Adipocyte (in vitro differentiated cells): ENCODE data around the gene COMMD10.

Source experiments
- DNase-seq: peaks from one replicate; pipeline ENCODE4 v3.0.0-alpha.2; 2015; ENCODE audit warnings: low read depth
- H3K27me3 ChIP-seq: replicated peaks from 2 replicates; pipeline ENCODE4 v1.7.0; 2013; ENCODE audit warnings: mild to moderate bottlenecking, low read length, moderate library complexity; ENCODE audit not compliant: control insufficient read depth, insufficient read depth
- H3K36me3 ChIP-seq: 2 replicates; pipeline ENCODE4 v1.7.0; 2013; ENCODE audit warnings: low read length, mild to moderate bottlenecking, moderate library complexity; ENCODE audit not compliant: control insufficient read depth, insufficient read depth, severe bottlenecking
- H3K4me1 ChIP-seq: 2 replicates; pipeline ENCODE4 v1.7.0; 2013; ENCODE audit warnings: mild to moderate bottlenecking, low read length, moderate library complexity; ENCODE audit not compliant: control insufficient read depth, insufficient read depth
- H3K4me3 ChIP-seq: 2 replicates; pipeline ENCODE4 v1.7.0; 2013; ENCODE audit warnings: mild to moderate bottlenecking, low read length, moderate library complexity
- H3K9ac ChIP-seq: 2 replicates; pipeline ENCODE4 v1.7.0; 2013; ENCODE audit warnings: mild to moderate bottlenecking, low read length, moderate library complexity
- H3K9me3 ChIP-seq: 2 replicates; pipeline ENCODE4 v1.7.0; 2013; ENCODE audit warnings: mild to moderate bottlenecking, low read length, moderate library complexity; ENCODE audit not compliant: control insufficient read depth

COMMD10 gene

GRCh38 chr5:116296335-116297072 lies 211.7 kb downstream of the COMMD10 start:
- Histone ChIP-seq H3K27me3 (no peaks in the 10 kb centered on the region), H3K4me3 (no peak overlapping the region), H3K36me3 (peaks cover 17% of the 10 kb centered on the region), H3K9me3 (peaks cover 3% of the 10 kb centered on the region), H3K9ac (no peak overlapping the region), H3K4me1 (peaks cover 4% of the 10 kb centered on the region)
- DNase-seq: no peak

GRCh38 chr5:116297296-116297814 lies 212.5 kb downstream of the COMMD10 start:
- Histone ChIP-seq H3K27me3 (no peaks in the 10 kb centered on the region), H3K4me1 (peaks cover 4% of the 10 kb centered on the region), H3K9ac (no peak overlapping the region), H3K4me3 (no peak overlapping the region), H3K36me3 (peaks cover 22% of the 10 kb centered on the region), H3K9me3 (peaks cover 3% of the 10 kb centered on the region)
- no peak for DNase-seq

- no peak for DNase-seq
- peaks cover 39% of the 10 kb centered on the region for H3K36me3 ChIP-seq
Observed at GRCh38 chr5:116299746-116300640, 215.2 kb downstream of the COMMD10 start.

GRCh38 chr5:116301110-116301509 lies 216.3 kb downstream of the COMMD10 start:
- H3K9ac ChIP-seq: no peak overlapping the region
- no peaks in the 10 kb centered on the region for H3K27me3 ChIP-seq
- peaks cover 4% of the 10 kb centered on the region for H3K4me1 ChIP-seq
- DNase-seq: no peak
- H3K4me3 ChIP-seq: no peak overlapping the region
- peaks cover 46% of the 10 kb centered on the region for H3K36me3 ChIP-seq
- H3K9me3 ChIP-seq: peaks cover 3% of the 10 kb centered on the region

More at GRCh38 chr5:116299746-116300640, 215.2 kb downstream of the COMMD10 start:
- Histone ChIP-seq H3K9ac (no peak overlapping the region), H3K9me3 (peaks cover 3% of the 10 kb centered on the region), H3K4me1 (peaks cover 4% of the 10 kb centered on the region), H3K4me3 (no peak overlapping the region), H3K27me3 (no peaks in the 10 kb centered on the region)

GRCh38 chr5:116303340-116303739 lies 218.5 kb downstream of the COMMD10 start:
- Histone ChIP-seq H3K36me3 (peaks cover 59% of the 10 kb centered on the region), H3K4me1 (peaks cover 4% of the 10 kb centered on the region), H3K9ac (no peak overlapping the region), H3K27me3 (no peaks in the 10 kb centered on the region), H3K4me3 (no peak overlapping the region), H3K9me3 (peaks cover 15% of the 10 kb centered on the region)
- no peak for DNase-seq

GRCh38 chr5:116303810-116304209 lies 219.0 kb downstream of the COMMD10 start:
- Histone ChIP-seq H3K9me3 (peaks cover 18% of the 10 kb centered on the region), H3K4me3 (no peak overlapping the region), H3K36me3 (peaks cover 56% of the 10 kb centered on the region), H3K4me1 (peaks cover 4% of the 10 kb centered on the region), H3K27me3 (no peaks in the 10 kb centered on the region), H3K9ac (no peak overlapping the region)
- no peak for DNase-seq

- no peak for DNase-seq
- Histone ChIP-seq H3K27me3 (no peaks in the 10 kb centered on the region), H3K9ac (no peak overlapping the region), H3K4me3 (no peak overlapping the region), H3K36me3 (peaks cover 55% of the 10 kb centered on the region), H3K9me3 (peaks cover 22% of the 10 kb centered on the region), H3K4me1 (no peaks in the 10 kb centered on the region)
Observed at GRCh38 chr5:116305899-116306298, 221.1 kb downstream of the COMMD10 start.

GRCh38 chr5:116306846-116307245 lies 222.0 kb downstream of the COMMD10 start:
- Histone ChIP-seq H3K36me3 (peaks cover 54% of the 10 kb centered on the region), H3K27me3 (no peaks in the 10 kb centered on the region), H3K4me3 (no peak overlapping the region), H3K9ac (no peak overlapping the region), H3K4me1 (no peaks in the 10 kb centered on the region), H3K9me3 (peaks cover 22% of the 10 kb centered on the region)
- DNase-seq: no peak

- Histone ChIP-seq H3K36me3 (peaks cover 43% of the 10 kb centered on the region), H3K4me3 (no peak overlapping the region), H3K9me3 (peaks cover 22% of the 10 kb centered on the region), H3K9ac (no peak overlapping the region), H3K4me1 (no peaks in the 10 kb centered on the region), H3K27me3 (no peaks in the 10 kb centered on the region)
- DNase-seq: no peak
Observed at GRCh38 chr5:116308391-116308790, 223.6 kb downstream of the COMMD10 start.

GRCh38 chr5:116313366-116313765 lies 228.5 kb downstream of the COMMD10 start:
- H3K27me3 ChIP-seq: no peaks in the 10 kb centered on the region
- no peak overlapping the region for H3K9ac ChIP-seq
- H3K9me3 ChIP-seq: peaks cover 7% of the 10 kb centered on the region
- H3K36me3 ChIP-seq: peaks cover 3% of the 10 kb centered on the region
- no peaks in the 10 kb centered on the region for H3K4me1 ChIP-seq
- H3K4me3 ChIP-seq: peak overlapping the region; percentile 55
- DNase-seq: peak; percentile 17

GRCh38 chr5:116315531-116315930 lies 230.7 kb downstream of the COMMD10 start:
- H3K36me3 ChIP-seq: peaks cover 4% of the 10 kb centered on the region
- no peaks in the 10 kb centered on the region for H3K9me3 ChIP-seq
- no peaks in the 10 kb centered on the region for H3K27me3 ChIP-seq
- H3K4me3 ChIP-seq: no peak overlapping the region
- no peaks in the 10 kb centered on the region for H3K4me1 ChIP-seq
- no peak for DNase-seq
- no peak overlapping the region for H3K9ac ChIP-seq
